Upper lobe of right lung (tissue), 1 donor: ENCODE measurements around the gene AGO1. TPM values are rescaled to one million over a fixed set of nuclear protein-coding genes. Genes with fewer than 3 reads are reported as not detected.

Source experiments
- ATAC-seq: fragments of 200-7000 bp; cut with Tn5 transposase; one replicate; pipeline ENCODE4 v1.9.1; 2020; ENCODE audit warnings: mild to moderate bottlenecking, moderate library complexity
- DNase-seq: peaks from one replicate; pipeline ENCODE4 v3.0.0-alpha.2; 2020
- H3K27ac ChIP-seq: fragments of 200-600 bp; one replicate; pipeline ENCODE4 v1.8.0; 2022
- H3K27me3 ChIP-seq: fragments of 200-600 bp; one replicate; pipeline ENCODE4 v1.8.0; 2022; ENCODE audit warnings: mild to moderate bottlenecking
- H3K36me3 ChIP-seq: fragments of 200-600 bp; one replicate; pipeline ENCODE4 v1.8.0; 2022
- H3K4me1 ChIP-seq: fragments of 200-600 bp; one replicate; pipeline ENCODE4 v1.8.0; 2022
- H3K4me3 ChIP-seq: fragments of 200-600 bp; one replicate; pipeline ENCODE4 v1.8.0; 2022; ENCODE audit warnings: mild to moderate bottlenecking
- H3K9me3 ChIP-seq: fragments of 200-600 bp; one replicate; pipeline ENCODE4 v1.8.0; 2022
- CTCF ChIP-seq: fragments of 200-600 bp; IDR thresholded peaks from one replicate; pipeline ENCODE4 v1.8.0; 2022; ENCODE audit warnings: antibody characterized with exemption
- intact Hi-C: fragments of 100-400 bp; cut with DNase I; formaldehyde crosslinking; loops from one replicate; pipeline ENCODE4 v1.11.0; 2022
- total RNA-seq: library from RNA; stranded (reverse); fragmentation: NEBNext Ultra II Directional; extraction: Animal tissue kit (Norgen Biotek cat#: 25700); gene quantifications from one replicate; pipeline ENCODE4 v1.2.1, GENCODE V29; 2021
- donor health status: DM: no; HTN: yes; CAD: no; lungs with severe emphysema.

The AGO1 gene
- total RNA-seq, 1 donor from 2014 or later: 27.7 TPM

- peak overlapping the region; percentile 26 for H3K27ac ChIP-seq
- H3K36me3 ChIP-seq: peaks cover 67% of the 10 kb centered on the region
- no peak overlapping the region for H3K4me3 ChIP-seq
- ATAC-seq (no peak), DNase-seq (no peak)
- peaks cover 5% of the 10 kb centered on the region for H3K4me1 ChIP-seq
- H3K27me3 ChIP-seq: no peaks in the 10 kb centered on the region
- TF ChIP-seq CTCF: no peak
- H3K9me3 ChIP-seq: no peaks in the 10 kb centered on the region
- intact Hi-C loops: no loop called here
Observed at GRCh38 chr1:35850716-35851115, 32.3 kb upstream of the AGO1 start.

DNA sequence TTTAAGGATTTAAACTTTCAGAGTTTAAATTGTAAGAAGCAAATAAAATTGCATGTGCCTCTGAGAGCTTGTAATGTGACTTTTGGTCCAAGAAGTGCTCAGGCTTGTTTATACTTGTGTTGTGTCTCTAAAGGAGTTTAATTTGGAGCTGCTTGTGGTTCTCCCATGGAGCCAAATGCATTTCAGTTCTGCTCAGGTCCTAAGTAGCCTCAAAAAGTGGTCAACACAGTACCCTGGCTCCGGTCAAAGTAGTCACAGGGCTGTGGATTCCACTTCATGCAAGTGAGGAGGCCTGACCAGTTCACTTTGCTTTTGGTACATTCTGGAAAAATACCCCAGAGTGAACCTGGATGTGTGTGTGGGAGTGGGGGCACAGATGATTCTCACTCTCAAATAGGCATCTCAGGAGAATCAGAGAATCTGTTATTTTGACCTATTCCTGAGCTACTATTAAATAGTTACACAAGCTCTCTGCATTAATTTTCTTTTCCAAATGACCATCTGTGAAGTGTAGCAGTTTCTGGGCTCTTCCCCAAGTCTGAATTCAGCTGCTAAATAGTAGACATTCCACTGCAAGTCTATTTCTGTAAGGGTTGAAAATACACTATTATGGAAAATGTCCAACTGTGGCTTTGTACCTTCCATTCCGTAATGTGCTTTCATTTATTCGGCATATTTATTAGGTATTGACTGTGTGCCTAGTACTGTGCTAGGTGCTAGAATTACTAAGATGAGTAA lies 31.7 kb upstream of the AGO1 start:
- no peak for TF ChIP-seq CTCF
- intact Hi-C loops: no loop called here
- DNase-seq (no peak), ATAC-seq (no peak)
- H3K27ac ChIP-seq: peak overlapping the region; percentile 26
- H3K4me3 ChIP-seq: no peak overlapping the region
- H3K27me3 ChIP-seq: no peaks in the 10 kb centered on the region
- H3K9me3 ChIP-seq: no peaks in the 10 kb centered on the region
- H3K4me1 ChIP-seq: peaks cover 5% of the 10 kb centered on the region
- peaks cover 65% of the 10 kb centered on the region for H3K36me3 ChIP-seq

DNA sequence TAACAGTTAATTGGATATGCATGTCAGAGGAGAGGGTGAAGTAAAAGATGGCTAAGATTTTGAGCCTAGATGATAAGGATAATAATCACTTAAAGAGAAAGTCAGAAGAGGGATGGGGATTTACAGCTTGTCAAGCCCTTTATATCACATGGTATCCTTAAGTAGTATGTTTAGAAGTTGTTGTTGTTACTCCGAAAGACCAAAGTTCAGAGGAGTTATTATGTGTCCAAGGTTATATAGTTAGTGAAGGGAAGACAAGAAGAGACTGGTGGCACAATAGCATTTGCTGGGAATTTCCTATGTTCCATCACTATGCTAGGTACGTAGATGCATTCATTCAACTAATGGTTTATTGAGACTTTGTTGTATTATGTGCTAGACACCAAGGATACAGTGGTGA lies 30.8 kb upstream of the AGO1 start:
- ATAC-seq (no peak), DNase-seq (no peak)
- H3K4me1 ChIP-seq: peaks cover 5% of the 10 kb centered on the region
- H3K4me3 ChIP-seq: no peak overlapping the region
- no peaks in the 10 kb centered on the region for H3K27me3 ChIP-seq
- no peaks in the 10 kb centered on the region for H3K9me3 ChIP-seq
- peaks cover 58% of the 10 kb centered on the region for H3K36me3 ChIP-seq
- H3K27ac ChIP-seq: no peak overlapping the region
- intact Hi-C loops: no loop called here
- TF ChIP-seq CTCF: no peak

GRCh38 chr1:35854989-35855700 lies 27.9 kb upstream of the AGO1 start:
- peaks cover 54% of the 10 kb centered on the region for H3K36me3 ChIP-seq
- DNase-seq: no peak
- intact Hi-C loops: no loop called here

GRCh38 chr1:35856964-35857363 lies 26.0 kb upstream of the AGO1 start:
- DNase-seq (no peak), ATAC-seq (peak; percentile 67)
- Histone ChIP-seq H3K27ac (no peak overlapping the region), H3K27me3 (no peaks in the 10 kb centered on the region), H3K4me1 (no peaks in the 10 kb centered on the region), H3K9me3 (no peaks in the 10 kb centered on the region), H3K36me3 (peaks cover 37% of the 10 kb centered on the region), H3K4me3 (no peak overlapping the region)
- intact Hi-C loops: no loop called here
- TF ChIP-seq CTCF: no peak

More at GRCh38 chr1:35854989-35855700, 27.9 kb upstream of the AGO1 start:
- Histone ChIP-seq H3K9me3 (no peaks in the 10 kb centered on the region), H3K4me1 (no peaks in the 10 kb centered on the region), H3K4me3 (no peak overlapping the region), H3K27ac (no peak overlapping the region), H3K27me3 (no peaks in the 10 kb centered on the region)
- ATAC-seq: no peak
- TF ChIP-seq CTCF: no peak
